Measurements from ENCODE around the gene CEP72.

The CEP72 gene

GRCh38 chr5:611731-612486 lies at the start of gene CEP72:
CEP72 (plus strand) TSS chr5:612340; CDS start chr5:612362, 22 bp downstream.
- DNase-seq (ENCODE audit: extremely low spot score): peak; percentile 99
- TF ChIP-seq SP1 (IDR thresholded peaks at IDR 0.05): no peak
- no peak for TF ChIP-seq SUZ12 (IDR thresholded peaks at IDR 0.05)
- no peak for TF ChIP-seq TARDBP (IDR thresholded peaks at IDR 0.05)
- TF ChIP-seq FOXK2 (IDR thresholded peaks at IDR 0.05): no peak
- TF ChIP-seq L3MBTL2 (conservative IDR thresholded peaks at IDR 0.05): no peak
- no peak for TF ChIP-seq ARNT (IDR thresholded peaks at IDR 0.05)
- no peak for TF ChIP-seq CTBP1 (IDR thresholded peaks at IDR 0.05; ENCODE audit: borderline replicate concordance)
- TF ChIP-seq BHLHE40 (IDR thresholded peaks at IDR 0.05; ENCODE audit: borderline replicate concordance): no peak
- CTCF ChIA-PET: no interaction called here
- POLR2A ChIA-PET: interaction anchor here (0.8 to 1.3 kb wide), 7 partner anchors 9 to 469 kb away, joined by 3 to 5 read pairs (median 4); no protein-coding TSS in a partner anchor

GRCh38 chr5:565782-566440 lies 46.2 kb upstream of the CEP72 start:
- no peak for TF ChIP-seq BHLHE40 (IDR thresholded peaks at IDR 0.05; ENCODE audit: borderline replicate concordance)
- ChIA-PET POLR2A (no interaction called here), CTCF (no interaction called here)
- DNase-seq (ENCODE audit: extremely low spot score): no peak

GRCh38 chr5:566636-567309 lies 45.4 kb upstream of the CEP72 start:
- no peak for TF ChIP-seq SUZ12 (IDR thresholded peaks at IDR 0.05)
- no peak for DNase-seq (ENCODE audit: extremely low spot score)
- POLR2A ChIA-PET: no interaction called here
- CTCF ChIA-PET: no interaction called here

- ChIA-PET CTCF (no interaction called here), POLR2A (no interaction called here)
- DNase-seq (ENCODE audit: extremely low spot score): no peak
- TF ChIP-seq FOXK2 (IDR thresholded peaks at IDR 0.05) (no peak), PKNOX1 (IDR thresholded peaks at IDR 0.05) (no peak), LEF1 (IDR thresholded peaks at IDR 0.05; ENCODE audit: borderline replicate concordance) (no peak), HDGF (IDR thresholded peaks at IDR 0.05; ENCODE audit: borderline replicate concordance) (no peak), TARDBP (IDR thresholded peaks at IDR 0.05) (no peak), FOXM1 (IDR thresholded peaks at IDR 0.05; ENCODE audit: borderline replicate concordance) (no peak), L3MBTL2 (conservative IDR thresholded peaks at IDR 0.05) (no peak), ARNT (IDR thresholded peaks at IDR 0.05) (no peak), ZNF384 (IDR thresholded peaks at IDR 0.05) (no peak), SUZ12 (IDR thresholded peaks at IDR 0.05) (no peak), SP1 (IDR thresholded peaks at IDR 0.05) (no peak), CTBP1 (IDR thresholded peaks at IDR 0.05; ENCODE audit: borderline replicate concordance) (no peak), BHLHE40 (IDR thresholded peaks at IDR 0.05; ENCODE audit: borderline replicate concordance) (no peak), FOXA1 (IDR thresholded peaks at IDR 0.05) (no peak), ELF4 (IDR thresholded peaks at IDR 0.05) (no peak), NFRKB (IDR thresholded peaks at IDR 0.05) (no peak)
Observed at GRCh38 chr5:567664-568060, 44.5 kb upstream of the CEP72 start.

- no peak for DNase-seq (ENCODE audit: extremely low spot score)
- CTCF ChIA-PET: no interaction called here
- POLR2A ChIA-PET: no interaction called here
- TF ChIP-seq LEF1 (IDR thresholded peaks at IDR 0.05; ENCODE audit: borderline replicate concordance) (no peak), ZNF384 (IDR thresholded peaks at IDR 0.05) (no peak), L3MBTL2 (conservative IDR thresholded peaks at IDR 0.05) (no peak), SP1 (IDR thresholded peaks at IDR 0.05) (no peak), HDGF (IDR thresholded peaks at IDR 0.05; ENCODE audit: borderline replicate concordance) (no peak), FOXK2 (IDR thresholded peaks at IDR 0.05) (no peak)
Observed at GRCh38 chr5:568061-568781, 43.9 kb upstream of the CEP72 start.

GRCh38 chr5:568809-569208 lies 43.3 kb upstream of the CEP72 start:
- no peak for DNase-seq (ENCODE audit: extremely low spot score)
- POLR2A ChIA-PET: no interaction called here
- TF ChIP-seq ELF4 (IDR thresholded peaks at IDR 0.05) (no peak), ARNT (IDR thresholded peaks at IDR 0.05) (no peak), LEF1 (IDR thresholded peaks at IDR 0.05; ENCODE audit: borderline replicate concordance) (no peak), PKNOX1 (IDR thresholded peaks at IDR 0.05) (no peak), ZNF384 (IDR thresholded peaks at IDR 0.05) (no peak), HDGF (IDR thresholded peaks at IDR 0.05; ENCODE audit: borderline replicate concordance) (no peak)
- CTCF ChIA-PET: no interaction called here

GRCh38 chr5:569358-569867 lies 42.7 kb upstream of the CEP72 start:
- TF ChIP-seq LEF1 (IDR thresholded peaks at IDR 0.05; ENCODE audit: borderline replicate concordance) (no peak), FOXM1 (IDR thresholded peaks at IDR 0.05; ENCODE audit: borderline replicate concordance) (no peak), L3MBTL2 (conservative IDR thresholded peaks at IDR 0.05) (no peak), SP1 (IDR thresholded peaks at IDR 0.05) (no peak), ARNT (IDR thresholded peaks at IDR 0.05) (no peak), FOXA1 (IDR thresholded peaks at IDR 0.05) (no peak)
- DNase-seq (ENCODE audit: extremely low spot score): no peak
- ChIA-PET CTCF (no interaction called here), POLR2A (no interaction called here)
